Activated T-helper 1 cell treated with Interleukin-2 at 50 U/mL for 16 hours (primary cell): ENCODE results near the gene GARS1.
"Not testable (repeated sequence)": the region's sequence is repeated elsewhere in the genome, so short reads cannot be mapped to it uniquely, and the experiment has no call there.

Source experiments
- DNase-seq: peaks from one replicate; pipeline ENCODE4 v3.0.0-alpha.2; 2020; ENCODE audit warnings: low read depth

Gene GARS1

DNA sequence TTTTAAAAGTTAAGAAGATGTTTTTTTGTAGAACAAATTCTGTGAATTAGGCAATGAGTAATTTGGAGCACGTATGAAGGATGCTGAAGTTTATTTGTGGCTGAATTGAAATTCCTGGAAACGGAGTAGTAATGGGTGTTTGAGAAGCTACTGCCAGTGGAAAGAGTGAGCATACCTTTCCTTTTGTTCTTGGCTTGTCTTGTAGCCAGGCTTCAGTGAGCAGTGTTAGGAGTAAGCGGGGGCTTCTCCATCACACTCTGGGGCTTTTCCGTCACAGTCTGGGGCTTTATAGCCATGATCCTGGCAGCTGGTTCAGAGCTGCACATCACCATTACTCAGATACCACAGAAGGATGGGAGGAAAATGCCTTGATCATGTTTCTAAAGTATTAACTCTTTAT lies 32.3 kb downstream of the GARS1 start:
- no peak for DNase-seq

- no peak for DNase-seq
These were observed 36.3 kb downstream of the GARS1 start for GRCh38 chr7:30630986-30631385.

DNA sequence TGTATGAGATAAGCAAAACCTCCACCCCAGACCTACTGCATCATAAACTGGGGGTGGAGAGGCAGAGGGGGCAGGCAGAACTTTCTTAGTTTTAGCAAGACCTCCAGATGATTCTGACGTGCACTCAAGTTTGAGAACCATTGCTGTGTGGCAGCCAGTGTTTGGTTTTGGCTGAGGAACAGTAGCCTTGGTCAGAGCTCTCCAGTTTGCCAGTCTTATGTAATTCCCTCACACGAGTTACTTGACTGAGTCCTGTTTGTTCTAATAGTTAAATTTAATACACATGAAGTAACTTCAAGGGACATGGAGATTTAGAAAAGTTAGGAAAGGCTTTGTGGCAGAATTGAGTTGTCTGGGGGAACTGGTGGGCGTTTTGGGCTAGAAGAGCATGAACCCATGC lies 38.5 kb downstream of the GARS1 start:
- DNase-seq = no peak

DNA sequence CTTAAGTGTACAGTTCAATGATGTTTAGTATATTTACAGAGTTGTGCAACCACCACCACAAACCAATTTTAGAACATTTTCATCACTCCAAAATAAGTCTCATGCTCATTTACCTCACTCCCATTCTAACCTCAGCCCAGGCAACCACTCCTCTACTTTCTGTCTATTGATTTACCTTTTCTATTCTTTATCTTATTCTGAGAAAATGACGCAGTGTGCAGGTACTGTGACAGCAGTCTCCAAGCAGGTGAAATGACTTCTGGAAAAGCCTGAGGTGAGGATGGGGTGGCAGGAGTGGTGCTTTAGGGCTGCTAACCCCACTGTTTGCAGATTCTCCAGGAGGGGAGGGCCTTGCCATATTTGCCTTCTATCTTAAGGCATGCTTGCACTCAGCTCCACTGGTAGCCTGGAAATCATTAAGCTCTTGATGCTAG lies 39.5 kb downstream of the GARS1 start:
- no peak for DNase-seq

DNA sequence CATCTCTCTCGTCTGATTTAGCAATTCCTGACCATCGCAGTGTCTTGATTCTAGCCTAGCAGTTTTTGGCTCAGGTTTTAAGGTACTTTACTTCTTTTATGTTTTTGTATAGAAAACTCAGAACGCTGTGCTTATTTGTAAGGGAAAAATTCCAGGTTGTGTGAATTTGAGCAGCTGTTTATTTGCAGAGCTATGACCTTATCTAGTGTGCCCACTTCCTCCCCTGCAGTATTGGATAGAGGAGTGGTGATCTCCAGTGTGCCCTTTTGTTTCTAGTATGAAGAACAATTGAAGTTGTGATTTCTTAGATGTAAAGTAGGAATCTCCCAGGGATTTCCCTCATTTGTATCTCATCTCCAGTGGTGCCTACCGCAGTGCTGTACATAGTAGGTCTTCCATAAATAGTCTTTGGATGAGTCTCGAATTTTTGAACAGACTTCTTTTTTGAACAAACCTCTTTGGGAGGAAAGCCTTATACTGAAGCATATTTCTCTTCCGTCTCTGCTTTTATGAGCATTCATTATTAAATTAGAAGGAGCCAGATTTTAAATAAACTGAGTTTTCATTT lies 40.0 kb downstream of the GARS1 start:
- no peak for DNase-seq

- no peak for DNase-seq
These were observed 41.1 kb downstream of the GARS1 start for GRCh38 chr7:30635798-30636197.

DNA sequence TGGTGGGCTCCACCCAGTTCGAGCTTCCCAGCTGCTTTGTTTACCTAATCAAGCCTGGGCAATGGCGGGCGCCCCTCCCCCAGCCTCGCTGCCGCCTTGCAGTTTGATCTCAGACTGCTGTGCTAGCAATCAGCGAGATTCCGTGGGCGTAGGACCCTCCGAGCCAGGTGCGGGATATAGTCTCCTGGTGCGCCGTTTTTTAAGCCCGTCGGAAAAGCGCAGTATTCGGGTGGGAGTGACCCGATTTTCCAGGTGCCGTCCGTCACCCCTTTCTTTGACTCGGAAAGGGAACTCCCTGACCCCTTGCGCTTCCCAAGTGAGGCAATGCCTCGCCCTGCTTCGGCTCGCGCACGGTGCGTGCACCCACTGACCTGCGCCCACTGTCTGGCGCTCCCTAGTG lies 47.6 kb downstream of the GARS1 start:
- DNase-seq = not testable (repeated sequence)

DNA sequence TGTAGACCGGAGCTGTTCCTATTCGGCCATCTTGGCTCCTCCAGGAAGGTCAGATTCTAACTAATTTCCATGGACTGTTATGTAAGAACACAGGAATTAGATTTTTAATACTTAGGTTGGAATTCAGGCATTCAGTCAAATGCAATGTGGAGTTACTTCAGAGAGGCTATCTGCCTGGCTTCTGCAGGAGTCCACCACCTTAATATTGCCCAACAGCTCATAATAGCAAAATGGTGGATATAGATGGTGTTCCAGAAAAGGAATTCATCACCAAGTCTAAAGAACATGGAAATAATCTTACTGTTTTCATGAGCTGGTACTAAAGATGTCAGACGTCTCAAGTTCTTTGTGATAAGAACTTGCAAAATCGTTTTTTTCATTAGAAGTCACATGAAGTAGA lies 48.1 kb downstream of the GARS1 start:
- no peak for DNase-seq

DNA sequence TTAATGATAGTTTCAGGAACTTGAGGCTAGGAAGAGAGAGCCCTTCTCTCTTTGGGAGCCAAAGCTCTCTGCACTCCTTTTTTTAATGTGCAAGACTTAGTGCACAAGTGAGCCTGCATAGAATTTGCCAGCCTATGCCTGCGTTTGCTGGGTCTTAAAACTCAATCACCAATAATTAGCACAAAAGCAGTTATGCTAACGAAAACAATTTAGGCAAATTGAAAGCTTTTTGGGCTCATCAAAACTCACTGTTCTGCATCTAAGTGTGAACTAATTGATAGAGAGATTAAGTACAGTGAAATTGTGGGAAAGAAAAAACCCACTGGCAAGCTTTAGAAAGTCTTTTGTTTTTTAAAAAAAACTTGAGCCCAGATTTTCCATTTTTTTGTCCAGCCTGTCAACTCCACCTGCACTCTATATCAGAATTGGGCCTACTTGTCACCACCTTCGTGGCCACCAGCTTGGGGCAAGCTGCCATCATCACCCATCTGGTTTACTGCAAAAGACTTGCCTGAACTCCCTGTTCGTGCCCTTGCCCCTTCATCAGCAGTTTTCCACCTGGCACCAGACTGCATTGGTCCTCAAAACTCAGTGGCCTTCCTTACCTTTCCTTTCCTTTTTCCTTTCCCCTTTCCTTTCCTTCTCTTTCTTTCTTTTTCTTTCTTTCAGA lies 49.7 kb downstream of the GARS1 start:
- no peak for DNase-seq

- no peak for DNase-seq
These were observed 51.0 kb downstream of the GARS1 start for GRCh38 chr7:30645661-30646060.

DNA sequence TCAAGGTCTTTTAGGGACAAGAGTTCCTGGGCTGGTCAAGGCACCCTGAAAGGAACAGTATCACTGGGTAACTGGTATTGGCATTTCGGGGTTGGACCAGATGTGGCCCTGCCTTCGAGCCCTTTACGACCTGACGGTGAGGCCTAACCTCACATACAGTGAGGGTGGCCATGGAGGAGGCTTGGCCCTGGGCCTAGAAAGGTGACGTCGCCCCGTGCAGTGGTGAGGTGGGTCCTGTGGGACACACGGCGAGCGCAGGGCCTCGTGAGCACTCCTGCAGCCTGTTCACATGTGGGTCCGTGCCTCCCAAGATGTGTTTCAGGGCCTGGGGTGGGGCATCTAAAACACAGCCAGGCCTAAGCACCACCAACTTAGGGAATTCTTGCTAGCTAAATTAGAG lies 51.5 kb downstream of the GARS1 start:
- DNase-seq = no peak

- DNase-seq = no peak
These were observed 53.1 kb downstream of the GARS1 start for GRCh38 chr7:30647589-30648364.

- no peak for DNase-seq
These were observed 54.3 kb downstream of the GARS1 start for GRCh38 chr7:30648744-30649540.

- DNase-seq = no peak
These were observed 55.2 kb downstream of the GARS1 start for GRCh38 chr7:30649717-30650420.

- no peak for DNase-seq
These were observed 55.7 kb downstream of the GARS1 start for GRCh38 chr7:30650421-30650808.

DNA sequence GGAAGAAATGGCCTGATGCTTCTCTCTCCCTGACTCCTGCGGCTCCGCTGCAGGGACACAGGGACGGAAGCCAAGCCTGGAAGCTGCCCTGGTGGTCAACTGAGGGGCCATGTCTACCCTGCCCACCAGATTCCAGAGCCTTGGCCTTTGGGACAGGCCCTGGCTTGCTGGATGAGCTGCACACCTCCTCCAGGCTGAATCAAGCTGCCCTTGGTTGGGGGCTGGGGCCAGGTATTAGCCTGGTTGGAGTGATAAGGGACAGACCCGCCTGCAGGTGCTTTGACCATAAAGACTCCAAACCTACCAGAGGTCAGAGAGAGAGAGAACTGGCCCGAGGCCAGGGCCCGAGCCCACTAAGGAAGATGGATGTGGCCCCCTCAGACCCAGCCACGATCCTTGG lies 57.5 kb downstream of the GARS1 start:
- no peak for DNase-seq

- no peak for DNase-seq
These were observed 58.3 kb downstream of the GARS1 start for GRCh38 chr7:30652698-30653641.

- DNase-seq = no peak
These were observed 59.8 kb downstream of the GARS1 start for GRCh38 chr7:30654296-30655090.

GRCh38 chr7:30655096-30655970 lies 60.7 kb downstream of the GARS1 start:
- no peak for DNase-seq
